Hepatocyte (in vitro differentiated cells): ENCODE measurements around the gene CAV2.

Experiments
- CTCF ChIP-seq: fragments of 200-600 bp; sonication (generic); IDR thresholded peaks from 2 replicates; pipeline ENCODE4 v1.5.1; 2016; ENCODE audit warnings: antibody characterized with exemption, mild to moderate bottlenecking; ENCODE audit not compliant: poor library complexity
- EZH2phosphoT487 ChIP-seq: fragments of 200-600 bp; sonication (generic); IDR thresholded peaks from one replicate; pipeline ENCODE4 v1.6.1; 2018; ENCODE audit warnings: antibody characterized with exemption, mild to moderate bottlenecking, low read depth, moderate library complexity; ENCODE audit not compliant: unreplicated experiment, severe bottlenecking

- TF ChIP-seq CTCF (no peak), EZH2phosphoT487 (no peak)
Measured at GRCh38 chr7:116557901-116558300, 58.4 kb downstream of the CAV2 start.
